GM12891 (cell line): ENCODE measurements around the gene HDAC4.

Experiments
- PAX5 ChIP-seq: IDR thresholded peaks from 2 replicates; pipeline ENCODE4 v1.6.1; 2011; ENCODE audit warnings: low read length, moderate library complexity, mild to moderate bottlenecking; ENCODE audit not compliant: insufficient read depth, severe bottlenecking
- POLR2A ChIP-seq: IDR thresholded peaks from 2 replicates; pipeline ENCODE4 v1.6.1; 2011; ENCODE audit warnings: low read depth, low read length, control low read depth
- POLR2AphosphoS5 ChIP-seq: IDR thresholded peaks from 2 replicates; pipeline ENCODE4 v1.6.1; 2011; ENCODE audit warnings: low read depth, low read length, control low read depth
- SPI1 ChIP-seq: IDR thresholded peaks from 2 replicates; pipeline ENCODE4 v1.6.1; 2011; ENCODE audit warnings: low read depth, low read length, control low read depth
- TAF1 ChIP-seq: IDR thresholded peaks from 2 replicates; pipeline ENCODE4 v1.6.1; 2011; ENCODE audit warnings: low read depth, low read length, control low read depth

- TF ChIP-seq POLR2A (no peak), POLR2AphosphoS5 (no peak), TAF1 (no peak), SPI1 (no peak), PAX5 (no peak)
Measured at GRCh38 chr2:239387811-239388210, 13.0 kb downstream of the HDAC4 start.
